HepG2 (cell line): ENCODE results near the gene TF. TPM values are rescaled to one million over a fixed set of nuclear protein-coding genes. Genes with fewer than 3 reads are reported as not detected.

ENCODE experiments used
- CEBPG ChIP-seq: IDR thresholded peaks from 2 replicates; pipeline ENCODE4 v1.6.1; 2016
- GTF2F1 ChIP-seq: fragments of 150-350 bp; IDR thresholded peaks from 2 replicates; pipeline ENCODE4 v1.6.1; 2014; ENCODE audit warnings: low read length
- HDAC1 ChIP-seq: sonication (generic); formaldehyde crosslinking; IDR thresholded peaks from 2 replicates; pipeline ENCODE4 v1.5.1; 2020; ENCODE audit warnings: mild to moderate bottlenecking, missing genetic modification reagents
- HMG20A ChIP-seq: IDR thresholded peaks from 2 replicates; pipeline ENCODE4 v1.6.1; 2016; ENCODE audit warnings: borderline replicate concordance
- KAT2B ChIP-seq: fragments of 150-350 bp; IDR thresholded peaks from 2 replicates; pipeline ENCODE4 v1.6.1; 2014; ENCODE audit warnings: low read depth, low read length, borderline replicate concordance
- KAT8 ChIP-seq: IDR thresholded peaks from 2 replicates; pipeline ENCODE4 v1.6.1; 2016; ENCODE audit warnings: missing genetic modification reagents, missing compliant biosample characterization
- KLF9 ChIP-seq: IDR thresholded peaks from 2 replicates; pipeline ENCODE4 v1.6.1; 2016; ENCODE audit warnings: low read depth
- NFE2 ChIP-seq: sonication (generic); formaldehyde crosslinking; IDR thresholded peaks from 2 replicates; pipeline ENCODE4 v1.4.0; 2020; ENCODE audit warnings: missing genetic modification reagents
- NFKBIZ ChIP-seq: IDR thresholded peaks from 2 replicates; pipeline ENCODE4 v1.6.1; 2018; ENCODE audit warnings: missing genetic modification reagents, missing compliant biosample characterization
- ONECUT2 ChIP-seq: sonication (generic); formaldehyde crosslinking; IDR thresholded peaks from 2 replicates; pipeline ENCODE4 v1.4.0; 2020; ENCODE audit warnings: missing genetic modification reagents
- PATZ1 ChIP-seq: sonication (generic); formaldehyde crosslinking; IDR thresholded peaks from 2 replicates; pipeline ENCODE4 v1.4.0; 2020; ENCODE audit warnings: missing genetic modification reagents
- PITX1 ChIP-seq: sonication (generic); formaldehyde crosslinking; IDR thresholded peaks from 2 replicates; pipeline ENCODE4 v1.5.1; 2020; ENCODE audit warnings: mild to moderate bottlenecking, missing genetic modification reagents
- RBM39 ChIP-seq: fragments of 200-400 bp; formaldehyde crosslinking; IDR thresholded peaks from one replicate; pipeline ENCODE4 v1.6.1; 2018; ENCODE audit warnings: antibody characterized with exemption, mild to moderate bottlenecking, low read depth, low read length; ENCODE audit not compliant: poor library complexity, severe bottlenecking
- THYN1 ChIP-seq: sonication (generic); formaldehyde crosslinking; IDR thresholded peaks from 2 replicates; pipeline ENCODE4 v1.8.1; 2023; ENCODE audit warnings: low read depth, mild to moderate bottlenecking, moderate library complexity, missing genetic modification reagents, borderline replicate concordance
- TOE1 ChIP-seq: sonication (generic); formaldehyde crosslinking; IDR thresholded peaks from 2 replicates; pipeline ENCODE4 v1.4.0; 2020; ENCODE audit warnings: mild to moderate bottlenecking, missing genetic modification reagents
- ZNF124 ChIP-seq: sonication (generic); formaldehyde crosslinking; IDR thresholded peaks from 2 replicates; pipeline ENCODE4 v1.4.0; 2020; ENCODE audit warnings: missing genetic modification reagents
- ZNF18 ChIP-seq: sonication (generic); formaldehyde crosslinking; IDR thresholded peaks from 2 replicates; pipeline ENCODE4 v1.8.0; 2022; ENCODE audit warnings: mild to moderate bottlenecking, missing genetic modification reagents; ENCODE audit not compliant: insufficient replicate concordance
- ZNF230 ChIP-seq: sonication (generic); formaldehyde crosslinking; IDR thresholded peaks from 2 replicates; pipeline ENCODE4 v1.4.0; 2020; ENCODE audit warnings: mild to moderate bottlenecking, missing genetic modification reagents
- ZNF256 ChIP-seq: sonication (generic); formaldehyde crosslinking; conservative IDR thresholded peaks from 2 replicates; pipeline ENCODE4 v1.4.0; 2020; ENCODE audit warnings: missing genetic modification reagents
- ZNF276 ChIP-seq: sonication (generic); formaldehyde crosslinking; IDR thresholded peaks from 2 replicates; pipeline ENCODE4 v1.4.0; 2020; ENCODE audit warnings: mild to moderate bottlenecking, low read depth, missing genetic modification reagents
- ZNF333 ChIP-seq: sonication (generic); formaldehyde crosslinking; IDR thresholded peaks from 2 replicates; pipeline ENCODE4 v1.4.0; 2020; ENCODE audit warnings: mild to moderate bottlenecking, missing genetic modification reagents, borderline replicate concordance
- ZNF382 ChIP-seq: sonication (generic); formaldehyde crosslinking; IDR thresholded peaks from 2 replicates; pipeline ENCODE4 v1.5.0; 2020; ENCODE audit warnings: missing genetic modification reagents, mild to moderate bottlenecking, borderline replicate concordance
- ZNF383 ChIP-seq: sonication (generic); formaldehyde crosslinking; IDR thresholded peaks from 2 replicates; pipeline ENCODE4 v1.4.0; 2020; ENCODE audit warnings: missing genetic modification reagents, mild to moderate bottlenecking, borderline replicate concordance
- ZNF547 ChIP-seq: sonication (generic); formaldehyde crosslinking; IDR thresholded peaks from 2 replicates; pipeline ENCODE4 v1.5.1; 2020; ENCODE audit warnings: mild to moderate bottlenecking, missing genetic modification reagents
- ZNF607 ChIP-seq: sonication (generic); formaldehyde crosslinking; IDR thresholded peaks from 2 replicates; pipeline ENCODE4 v1.5.1; 2020; ENCODE audit warnings: missing genetic modification reagents, mild to moderate bottlenecking, borderline replicate concordance
- ZNF720 ChIP-seq: sonication (generic); formaldehyde crosslinking; IDR thresholded peaks from 2 replicates; pipeline ENCODE4 v1.4.0; 2020; ENCODE audit warnings: missing genetic modification reagents
- ZNF792 ChIP-seq: IDR thresholded peaks from 2 replicates; pipeline ENCODE4 v1.6.1; 2016
- polyA plus RNA-seq, 8 experiments: library from polyadenylated mRNA; depleted of rRNA in 3 of 8; stranded (reverse) in 7 of 8; unstranded in 1 of 8; fragments of >200 nt; fragmentation: Illumina TruSeq in 4 of 8; extraction: Trizol in 4 of 8; gene quantifications; 2 replicates each; pipeline versions ENCODE4 v1.2.1 to v1.2.3, GENCODE V29; 2011 to 2016; ENCODE audit warnings: low read depth in 4 of 8, missing spikeins in 1 of 8, mixed read lengths in 1 of 8; ENCODE audit not compliant: insufficient read depth in 1 of 8
- total RNA-seq, 5 experiments: library from RNA; depleted of rRNA; stranded (reverse); fragments of >200 nt; fragmentation: Illumina TruSeq; extraction: Trizol; gene quantifications; 2 replicates each; pipeline ENCODE4 v1.2.3, GENCODE V29; 2016; ENCODE audit warnings: low read depth in 1 of 5

Gene TF
- total and polyA plus RNA-seq, 2 of the 13 experiments (the other 11 are each of a cell fraction or from before 2014, with no cell fraction given): 10,074 to 11,821 TPM

GRCh38 chr3:133745981-133746711 lies at the start of gene TF (continued):
- peak; percentile 90 for TF ChIP-seq PATZ1
- TF ChIP-seq ZNF18 (CRISPR knock-in tag): peak; percentile 86
- TF ChIP-seq ZNF547 (CRISPR knock-in tag): peak; percentile 80
- peak; percentile 85; the same call in 1 of the 2 replicates for TF ChIP-seq TOE1 (CRISPR knock-in tag)
- TF ChIP-seq ZNF382: no peak
- TF ChIP-seq RBM39: peak; percentile 55
- peak; percentile 85 for TF ChIP-seq ZNF124
- peak; percentile 98 for TF ChIP-seq NFKBIZ
- TF ChIP-seq NFE2 (CRISPR knock-in tag): no peak
- TF ChIP-seq ZNF333 (CRISPR knock-in tag): no peak
- TF ChIP-seq HDAC1 (CRISPR knock-in tag): peak; percentile 98
- peak; percentile 96 for TF ChIP-seq HMG20A (CRISPR knock-in tag)
- TF ChIP-seq THYN1: peak; percentile 94
- no peak; the same call in 1 of the 2 replicates for TF ChIP-seq ZNF383
- TF ChIP-seq CEBPG (CRISPR knock-in tag): peak; percentile 98
- TF ChIP-seq ZNF256 (CRISPR knock-in tag): peak; percentile 90
- TF ChIP-seq ZNF230 (CRISPR knock-in tag): peak; percentile 96; the same call in 1 of the 2 replicates
- 0 out of 2 replicates have a peak, but pooled peaks have one; percentile 53 for TF ChIP-seq ONECUT2 (CRISPR knock-in tag)
- 0 out of 2 replicates have a peak, but pooled peaks have one; percentile 38 for TF ChIP-seq GTF2F1
- peak; percentile 72; the same call in 1 of the 2 replicates for TF ChIP-seq ZNF276 (CRISPR knock-in tag)
- TF ChIP-seq ZNF607: peak; percentile 61; the same call in 1 of the 2 replicates
- peak; percentile 95; the same call in 1 of the 2 replicates for TF ChIP-seq PITX1 (CRISPR knock-in tag)
- peak; percentile 91 for TF ChIP-seq ZNF792 (CRISPR knock-in tag)
- peak; percentile 83 for TF ChIP-seq KAT8
- no peak for TF ChIP-seq KLF9 (CRISPR knock-in tag)
- TF ChIP-seq KAT2B: no peak
- TF ChIP-seq ZNF720 (CRISPR knock-in tag): no peak
